Upper lobe of right lung (tissue), 1 donor: Measurements from ENCODE around the gene FRMD4B. TPM values are rescaled to one million over a fixed set of nuclear protein-coding genes. Genes with fewer than 3 reads are reported as not detected.

Experiments
- ATAC-seq: fragments of 200-7000 bp; cut with Tn5 transposase; one replicate; pipeline ENCODE4 v1.9.1; 2020; ENCODE audit warnings: mild to moderate bottlenecking, moderate library complexity
- DNase-seq: peaks from one replicate; pipeline ENCODE4 v3.0.0-alpha.2; 2020
- H3K27ac ChIP-seq: fragments of 200-600 bp; one replicate; pipeline ENCODE4 v1.8.0; 2022
- H3K27me3 ChIP-seq: fragments of 200-600 bp; one replicate; pipeline ENCODE4 v1.8.0; 2022; ENCODE audit warnings: mild to moderate bottlenecking
- H3K36me3 ChIP-seq: fragments of 200-600 bp; one replicate; pipeline ENCODE4 v1.8.0; 2022
- H3K4me1 ChIP-seq: fragments of 200-600 bp; one replicate; pipeline ENCODE4 v1.8.0; 2022
- H3K4me3 ChIP-seq: fragments of 200-600 bp; one replicate; pipeline ENCODE4 v1.8.0; 2022; ENCODE audit warnings: mild to moderate bottlenecking
- H3K9me3 ChIP-seq: fragments of 200-600 bp; one replicate; pipeline ENCODE4 v1.8.0; 2022
- CTCF ChIP-seq: fragments of 200-600 bp; IDR thresholded peaks from one replicate; pipeline ENCODE4 v1.8.0; 2022; ENCODE audit warnings: antibody characterized with exemption
- intact Hi-C: fragments of 100-400 bp; cut with DNase I; formaldehyde crosslinking; loops from one replicate; pipeline ENCODE4 v1.11.0; 2022
- total RNA-seq: library from RNA; stranded (reverse); fragmentation: NEBNext Ultra II Directional; extraction: Animal tissue kit (Norgen Biotek cat#: 25700); gene quantifications from one replicate; pipeline ENCODE4 v1.2.1, GENCODE V29; 2021
- donor health status: DM: no; HTN: yes; CAD: no; lungs with severe emphysema.

Gene FRMD4B
- total RNA-seq, 1 donor from 2014 or later: 60.7 TPM

GRCh38 chr3:69174445-69174844, 211.4 kb downstream of the FRMD4B start:
- peaks cover 91% of the 10 kb centered on the region for H3K36me3 ChIP-seq
- intact Hi-C loops: loop anchor here (5.0 kb wide), 1 partner anchor 493 kb away; no protein-coding TSS in a partner anchor
- no peak overlapping the region for H3K27ac ChIP-seq
- DNase-seq (no peak), ATAC-seq (no peak)
- no peak overlapping the region for H3K4me3 ChIP-seq
- no peaks in the 10 kb centered on the region for H3K9me3 ChIP-seq
- no peak for TF ChIP-seq CTCF
- no peaks in the 10 kb centered on the region for H3K27me3 ChIP-seq
- peaks cover 27% of the 10 kb centered on the region for H3K4me1 ChIP-seq

GRCh38 chr3:69172058-69172457, 213.8 kb downstream of the FRMD4B start:
- peaks cover 79% of the 10 kb centered on the region for H3K36me3 ChIP-seq
- no peak for DNase-seq
- intact Hi-C loops: loop anchor here (5.0 kb wide), 1 partner anchor 495 kb away; no protein-coding TSS in a partner anchor

GRCh38 chr3:69166446-69166845, 219.4 kb downstream of the FRMD4B start:
- Histone ChIP-seq H3K4me1 (no peaks in the 10 kb centered on the region), H3K36me3 (peaks cover 30% of the 10 kb centered on the region), H3K27me3 (no peaks in the 10 kb centered on the region), H3K9me3 (no peaks in the 10 kb centered on the region), H3K4me3 (no peak overlapping the region), H3K27ac (no peak overlapping the region)
- ATAC-seq (no peak), DNase-seq (no peak)
- TF ChIP-seq CTCF: no peak
- intact Hi-C loops: loop anchor here (10.0 kb wide), 1 partner anchor 138 kb away; no protein-coding TSS in a partner anchor

More at GRCh38 chr3:69172058-69172457, 213.8 kb downstream of the FRMD4B start:
- no peaks in the 10 kb centered on the region for H3K27me3 ChIP-seq
- H3K4me1 ChIP-seq: peaks cover 15% of the 10 kb centered on the region
- no peak for TF ChIP-seq CTCF
- no peak overlapping the region for H3K27ac ChIP-seq
- no peak for ATAC-seq
- H3K9me3 ChIP-seq: no peaks in the 10 kb centered on the region
- no peak overlapping the region for H3K4me3 ChIP-seq

GRCh38 chr3:69165744-69166143, 220.1 kb downstream of the FRMD4B start:
- peaks cover 23% of the 10 kb centered on the region for H3K36me3 ChIP-seq
- no peak for TF ChIP-seq CTCF
- no peaks in the 10 kb centered on the region for H3K27me3 ChIP-seq
- H3K4me3 ChIP-seq: no peak overlapping the region
- intact Hi-C loops: loop anchor here (10.0 kb wide), 1 partner anchor 139 kb away; no protein-coding TSS in a partner anchor
- no peak overlapping the region for H3K27ac ChIP-seq
- no peaks in the 10 kb centered on the region for H3K9me3 ChIP-seq
- H3K4me1 ChIP-seq: no peaks in the 10 kb centered on the region
- DNase-seq (no peak), ATAC-seq (no peak)

- H3K27ac ChIP-seq: no peak overlapping the region
- intact Hi-C loops: loop anchor here (10.0 kb wide), 1 partner anchor 141 kb away; no protein-coding TSS in a partner anchor
- H3K9me3 ChIP-seq: no peaks in the 10 kb centered on the region
- no peaks in the 10 kb centered on the region for H3K4me1 ChIP-seq
- H3K27me3 ChIP-seq: no peaks in the 10 kb centered on the region
- peaks cover 9% of the 10 kb centered on the region for H3K36me3 ChIP-seq
- ATAC-seq (no peak), DNase-seq (no peak)
- no peak overlapping the region for H3K4me3 ChIP-seq
- no peak for TF ChIP-seq CTCF
Measured at GRCh38 chr3:69164296-69164695, 221.6 kb downstream of the FRMD4B start.
